Testis (tissue), 2 donors: ENCODE measurements around the gene TCF7L2.

Experiments
- CTCF ChIP-seq, 3 experiments: fragments of 450-650 bp in 2 of 3; fragments of 200-600 bp in 1 of 3; sonication (generic) in 1 of 3; IDR thresholded peaks; one replicate each; pipeline ENCODE4 v1.5.1; 2016 to 2019; ENCODE audit warnings: antibody characterized with exemption in 3 of 3, mild to moderate bottlenecking in 2 of 3, moderate library complexity in 1 of 3
- POLR2A ChIP-seq: fragments of 450-650 bp; IDR thresholded peaks from one replicate; pipeline ENCODE4 v1.6.1; 2017; ENCODE audit warnings: antibody characterized with exemption, mild to moderate bottlenecking, moderate library complexity

- TF ChIP-seq CTCF (IDR thresholded peaks at IDR 0.05): no peak
- no peak for TF ChIP-seq POLR2A
These were observed 113.3 kb downstream of the TCF7L2 start for GRCh38 chr10:113063043-113063967.
